GM19467 (cell line): ENCODE results near the gene SLC19A2.
"Not testable (repeated sequence)": the region's sequence is repeated elsewhere in the genome, so short reads cannot be mapped to it uniquely, and the experiment has no call there.

ENCODE experiments used
- ATAC-seq: cut with Tn5 transposase; IDR thresholded peaks from one replicate; pipeline ENCODE4 v1.9.1; 2021; ENCODE audit warnings: mild to moderate bottlenecking, moderate library complexity; ENCODE audit not compliant: unreplicated experiment

The SLC19A2 gene, protein sequence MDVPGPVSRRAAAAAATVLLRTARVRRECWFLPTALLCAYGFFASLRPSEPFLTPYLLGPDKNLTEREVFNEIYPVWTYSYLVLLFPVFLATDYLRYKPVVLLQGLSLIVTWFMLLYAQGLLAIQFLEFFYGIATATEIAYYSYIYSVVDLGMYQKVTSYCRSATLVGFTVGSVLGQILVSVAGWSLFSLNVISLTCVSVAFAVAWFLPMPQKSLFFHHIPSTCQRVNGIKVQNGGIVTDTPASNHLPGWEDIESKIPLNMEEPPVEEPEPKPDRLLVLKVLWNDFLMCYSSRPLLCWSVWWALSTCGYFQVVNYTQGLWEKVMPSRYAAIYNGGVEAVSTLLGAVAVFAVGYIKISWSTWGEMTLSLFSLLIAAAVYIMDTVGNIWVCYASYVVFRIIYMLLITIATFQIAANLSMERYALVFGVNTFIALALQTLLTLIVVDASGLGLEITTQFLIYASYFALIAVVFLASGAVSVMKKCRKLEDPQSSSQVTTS

DNA sequence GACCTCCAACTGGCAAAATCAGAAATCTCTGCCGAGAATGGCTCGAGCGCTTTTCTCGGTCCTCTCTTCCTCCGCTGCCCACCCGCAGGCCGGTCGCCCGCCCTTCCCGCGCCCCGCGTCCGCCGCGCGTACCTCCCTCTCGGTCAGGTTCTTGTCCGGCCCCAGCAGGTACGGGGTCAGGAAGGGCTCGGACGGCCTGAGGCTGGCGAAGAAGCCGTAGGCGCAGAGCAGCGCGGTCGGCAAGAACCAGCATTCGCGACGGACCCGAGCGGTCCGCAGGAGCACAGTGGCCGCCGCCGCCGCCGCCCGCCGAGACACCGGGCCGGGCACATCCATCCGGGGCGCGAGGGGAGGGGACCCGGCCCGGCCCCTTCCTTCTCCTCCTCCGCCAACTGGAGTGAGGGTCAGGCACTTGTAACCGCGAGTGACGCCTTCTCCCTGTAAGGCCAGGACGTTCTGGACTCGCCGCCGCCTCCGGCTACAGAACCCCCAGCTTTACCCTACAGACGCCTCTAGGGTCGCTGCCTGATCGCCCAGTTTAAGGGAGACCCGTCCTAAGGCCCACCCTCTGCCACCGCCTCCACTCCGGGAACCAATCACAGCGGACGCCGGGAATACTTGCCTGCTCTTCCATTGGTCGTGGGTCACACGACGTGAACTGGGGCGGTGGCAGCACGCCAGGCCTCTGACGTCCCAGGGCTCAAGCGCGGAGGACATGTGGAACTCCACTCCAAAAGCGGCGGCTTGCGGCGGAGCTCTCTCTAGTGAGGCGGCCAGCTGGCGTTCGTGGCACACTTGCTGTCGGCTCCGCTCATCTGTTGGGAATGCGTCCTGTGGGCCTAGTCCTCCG is at the start of gene SLC19A2:
Gene SLC19A2, minus strand, starts transcription at position 514 of the 850 bp plus-strand sequence. Its CDS starts 178 bp downstream, at position 336.
- ATAC-seq, result peak; percentile 96

DNA sequence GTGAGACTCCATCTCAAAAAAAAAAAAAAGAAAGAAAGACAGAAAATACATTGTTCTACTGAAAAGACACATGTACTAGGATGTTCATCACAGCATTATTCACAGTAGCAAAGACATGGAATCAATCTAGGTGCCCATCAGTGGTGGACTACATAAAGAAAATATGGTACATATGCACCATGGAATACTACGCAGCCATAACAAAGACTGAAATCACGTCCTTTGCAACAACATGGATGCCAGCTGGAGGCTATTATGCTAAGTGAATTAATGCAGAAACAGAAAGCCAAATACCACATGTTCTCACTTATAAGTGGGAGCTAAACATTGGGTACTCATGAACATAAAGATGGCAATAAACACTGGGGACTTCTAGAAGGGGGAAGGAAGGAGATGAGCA is 48.9 kb upstream of the SLC19A2 start:
- ATAC-seq, result no peak

DNA sequence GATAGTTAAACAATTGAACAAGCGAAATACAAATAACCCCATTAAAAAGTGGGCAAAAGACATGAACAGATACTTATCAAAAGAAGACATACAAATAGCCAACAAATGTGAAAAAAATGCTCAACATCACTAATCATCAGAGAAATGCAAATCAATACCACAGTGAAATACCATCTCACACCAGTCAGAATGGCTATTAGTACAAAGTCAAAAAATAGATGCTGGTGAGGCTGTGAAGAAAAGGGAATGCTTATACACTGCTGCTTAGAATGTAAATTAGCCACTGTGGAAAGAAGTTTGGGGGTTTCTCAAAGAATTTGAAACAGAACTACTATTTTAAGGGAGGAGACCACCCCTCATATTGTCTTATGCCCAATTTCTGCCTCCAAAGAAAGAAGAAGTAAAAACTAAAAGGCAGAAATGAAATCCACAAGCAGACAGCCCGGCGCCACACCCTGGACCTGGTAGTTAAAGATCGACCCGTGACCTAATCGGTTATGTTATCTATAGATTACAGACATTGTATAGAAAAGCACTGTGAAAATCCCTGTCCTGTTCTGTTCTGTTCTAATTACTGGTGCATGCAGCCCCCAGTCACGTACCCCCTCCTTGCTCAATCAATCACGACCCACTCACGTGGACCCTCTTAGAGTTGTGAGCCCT is 47.9 kb upstream of the SLC19A2 start:
- not testable (repeated sequence) for ATAC-seq

DNA sequence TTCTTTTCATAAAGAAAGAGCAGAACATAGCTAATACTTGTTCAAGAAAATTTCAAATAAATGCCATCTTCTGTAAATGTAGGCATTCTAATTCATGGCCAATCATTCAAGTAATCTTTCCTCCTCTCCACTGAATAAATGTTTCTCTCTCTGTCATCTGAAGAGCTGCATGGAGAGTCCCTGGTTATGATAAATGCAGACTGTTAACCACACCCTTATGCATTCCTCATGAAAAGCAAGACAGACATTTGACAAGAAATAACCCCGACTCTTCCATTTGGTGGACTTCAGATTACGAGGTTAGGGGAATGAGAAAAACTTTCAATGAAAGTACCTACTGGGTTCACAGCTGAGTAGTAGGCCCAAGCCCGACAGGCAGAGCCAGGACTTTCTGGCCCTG is 44.7 kb upstream of the SLC19A2 start:
- no peak for ATAC-seq

DNA sequence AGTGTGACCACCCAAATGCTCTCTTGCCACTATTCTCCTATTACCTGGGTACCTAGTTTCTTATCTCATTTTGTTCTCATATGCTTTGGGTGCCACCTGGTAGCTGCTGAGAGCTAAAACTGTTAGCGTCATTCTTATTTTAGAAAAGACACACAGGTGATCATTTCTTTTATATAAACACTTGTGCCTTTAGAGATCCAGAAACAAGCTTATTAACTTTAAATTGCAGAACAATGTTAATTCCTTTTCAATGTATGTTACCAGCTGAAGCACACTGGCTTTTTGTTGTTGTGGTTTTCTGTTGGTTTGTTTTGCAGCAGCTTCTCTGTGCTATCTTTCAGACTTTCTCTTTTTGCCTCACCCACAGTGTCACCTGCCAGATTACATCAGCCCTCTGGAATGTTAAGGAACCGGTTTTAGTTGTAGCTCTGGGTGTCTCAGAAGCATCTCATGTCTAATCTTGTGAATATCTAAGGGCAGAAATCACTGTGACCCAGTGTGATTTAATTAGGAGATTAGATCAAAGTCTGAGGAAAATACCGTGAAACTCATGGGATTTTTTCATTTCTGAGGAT is 43.4 kb upstream of the SLC19A2 start:
- no peak for ATAC-seq

DNA sequence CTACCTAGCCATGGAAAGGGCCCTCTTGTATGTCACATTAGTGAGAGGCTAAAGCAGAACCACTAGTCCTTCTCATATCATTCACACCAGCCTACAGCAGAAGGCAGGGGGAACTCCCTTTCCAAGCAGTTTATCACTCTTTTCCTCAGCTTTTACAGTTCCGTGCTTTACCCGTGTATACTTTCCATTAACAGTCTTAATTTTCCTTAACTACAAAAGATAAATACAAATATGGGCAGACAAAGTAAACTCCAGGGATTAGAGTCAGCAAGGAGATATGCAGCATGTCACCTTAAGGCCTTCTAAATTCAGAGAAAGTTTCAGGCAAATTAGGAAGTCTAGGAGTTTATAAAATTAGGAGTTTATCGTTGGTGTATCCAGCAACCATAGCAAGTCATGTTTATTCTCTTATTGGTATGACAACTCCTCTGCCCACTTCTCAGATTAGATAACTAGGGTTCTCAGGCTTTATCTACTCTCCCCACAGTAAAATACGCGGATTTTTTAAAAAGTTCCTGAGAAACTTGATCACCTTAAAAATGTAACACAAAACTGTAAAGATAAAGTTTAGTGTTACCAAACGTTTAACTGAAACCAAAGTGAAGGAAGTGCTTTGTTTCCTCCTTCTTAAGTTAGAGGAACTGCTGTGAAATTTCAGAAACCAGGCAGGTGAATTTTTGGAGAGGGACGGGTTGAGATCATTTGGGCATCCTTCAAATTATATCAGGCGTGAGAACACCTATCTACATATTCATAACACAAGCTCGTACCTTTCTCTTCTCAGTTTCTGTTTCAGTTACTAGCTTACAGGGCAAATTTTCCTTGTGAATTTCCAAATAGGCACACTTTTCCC is 42.7 kb upstream of the SLC19A2 start:
- ATAC-seq, result no peak

DNA sequence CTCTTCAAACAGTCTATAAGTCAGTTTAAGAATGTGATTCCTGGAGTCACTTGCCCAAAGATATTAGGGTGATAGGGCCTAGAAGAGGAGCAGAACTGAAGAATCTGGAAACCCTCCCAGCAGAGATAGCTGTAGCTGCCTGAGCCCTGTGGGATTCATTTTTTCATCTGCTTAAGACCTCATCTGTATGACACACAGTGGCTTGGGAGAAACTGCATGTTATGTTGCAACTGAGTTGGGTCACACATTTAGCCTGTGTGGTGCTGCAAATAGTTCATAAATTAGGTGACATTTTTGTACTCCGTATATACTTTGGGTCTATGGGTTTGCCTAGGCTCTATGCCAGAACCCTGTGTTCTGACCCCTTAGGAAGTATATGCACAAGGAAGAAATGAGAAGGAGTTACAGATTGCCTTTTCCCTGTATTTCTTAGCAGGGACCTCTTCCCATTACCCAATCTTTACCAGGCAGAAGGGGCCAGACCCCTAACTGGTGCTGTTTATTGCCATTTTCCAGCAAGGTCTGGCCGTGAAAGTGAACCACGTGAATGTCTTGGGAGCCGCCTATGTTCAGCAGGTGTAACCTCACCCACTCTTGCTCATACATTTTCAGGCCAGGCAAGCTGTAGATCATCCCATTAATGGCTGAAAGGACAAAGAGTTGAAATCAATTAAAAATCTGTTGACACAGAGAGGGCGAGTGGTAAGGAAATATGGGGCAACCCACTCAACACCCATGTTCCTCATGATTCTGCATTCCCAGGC is 41.9 kb upstream of the SLC19A2 start:
- no peak for ATAC-seq

DNA sequence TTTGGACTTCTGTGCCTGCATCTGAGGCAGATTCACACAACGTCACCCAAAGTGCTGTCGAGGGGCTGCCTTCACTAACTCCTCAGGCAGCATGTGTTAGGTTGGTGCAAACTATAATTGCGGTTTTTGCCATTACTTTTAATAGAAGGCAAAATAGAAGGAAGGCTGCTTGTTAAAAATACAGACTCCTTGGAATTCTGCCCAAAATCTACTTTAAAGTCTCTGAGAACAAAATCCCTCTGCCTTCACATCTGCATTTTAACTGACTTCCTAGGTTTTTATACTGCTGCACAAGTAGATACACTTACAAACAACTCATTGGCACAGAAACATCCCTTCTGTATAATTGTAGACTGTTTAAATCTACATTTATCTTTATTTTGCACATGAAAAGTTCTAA is 41.3 kb upstream of the SLC19A2 start:
- no peak for ATAC-seq

DNA sequence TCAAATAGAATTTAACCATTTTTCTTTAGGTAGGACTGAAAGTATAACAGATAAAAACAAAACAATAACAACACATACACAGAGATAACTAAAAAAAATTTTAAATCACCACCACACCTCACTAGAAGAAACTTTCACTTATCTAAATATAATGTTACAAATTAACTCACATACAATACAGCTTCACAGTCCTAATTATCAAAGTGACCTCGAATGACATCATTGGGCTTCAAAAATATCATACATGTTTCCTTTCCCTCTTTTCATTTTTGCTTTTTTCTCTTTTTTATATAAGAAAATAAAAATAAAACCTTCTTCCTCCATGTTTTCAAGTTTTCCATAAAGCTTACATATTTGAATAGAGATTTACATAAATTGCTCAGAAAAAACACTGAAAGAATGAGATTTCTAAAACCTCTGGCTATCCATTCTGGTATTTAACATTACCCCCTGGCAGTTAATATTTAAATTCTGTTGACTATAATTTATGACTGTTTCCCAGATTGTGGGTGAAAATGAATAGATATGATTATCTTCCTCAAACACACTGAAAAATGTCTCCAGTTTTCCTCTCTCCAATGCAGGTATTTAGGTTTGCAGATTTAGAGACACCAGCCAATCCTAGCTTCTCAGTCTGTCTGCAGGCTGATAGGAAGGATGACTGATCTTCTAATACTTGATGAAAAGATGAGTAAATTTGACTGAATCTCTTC is 40.5 kb upstream of the SLC19A2 start:
- no peak for ATAC-seq

DNA sequence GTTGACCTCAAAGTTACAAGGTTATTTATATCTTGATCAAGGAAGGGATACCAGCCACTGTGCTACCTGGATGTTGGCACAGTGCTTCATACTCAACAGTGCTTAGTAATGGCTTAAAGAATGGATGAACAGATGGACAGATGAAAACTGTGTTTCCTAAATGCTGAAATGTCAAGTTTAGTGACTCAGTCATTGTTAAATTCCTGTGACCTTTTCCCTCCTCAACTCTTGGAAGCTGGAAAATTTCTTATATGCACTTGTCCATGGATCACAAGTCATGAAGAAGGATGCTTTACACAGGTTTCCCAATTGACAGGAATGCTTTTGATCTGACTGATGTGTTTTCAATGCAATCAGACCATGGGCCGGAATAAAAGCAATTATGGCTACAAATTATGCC is 39.6 kb upstream of the SLC19A2 start:
- ATAC-seq, result no peak

DNA sequence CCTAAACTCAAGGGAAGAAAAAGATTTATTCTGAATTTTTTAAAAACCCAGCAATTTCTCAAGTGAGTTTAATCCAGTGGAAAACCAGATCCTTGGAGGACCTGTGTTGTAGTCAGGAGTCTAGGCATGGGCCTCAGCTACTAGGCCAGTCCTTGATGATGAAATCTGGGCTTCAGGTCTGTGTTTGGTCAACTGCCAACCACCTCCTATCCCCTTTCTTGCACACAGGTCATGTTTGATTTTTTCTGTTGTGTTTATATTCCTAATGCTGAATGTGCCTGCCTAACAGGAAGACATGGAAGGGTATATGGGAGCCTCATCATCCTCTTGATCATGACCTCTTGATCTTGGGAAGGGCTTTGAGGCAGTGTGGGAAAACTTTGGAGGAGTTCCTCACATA is 38.2 kb upstream of the SLC19A2 start:
- ATAC-seq, result no peak

DNA sequence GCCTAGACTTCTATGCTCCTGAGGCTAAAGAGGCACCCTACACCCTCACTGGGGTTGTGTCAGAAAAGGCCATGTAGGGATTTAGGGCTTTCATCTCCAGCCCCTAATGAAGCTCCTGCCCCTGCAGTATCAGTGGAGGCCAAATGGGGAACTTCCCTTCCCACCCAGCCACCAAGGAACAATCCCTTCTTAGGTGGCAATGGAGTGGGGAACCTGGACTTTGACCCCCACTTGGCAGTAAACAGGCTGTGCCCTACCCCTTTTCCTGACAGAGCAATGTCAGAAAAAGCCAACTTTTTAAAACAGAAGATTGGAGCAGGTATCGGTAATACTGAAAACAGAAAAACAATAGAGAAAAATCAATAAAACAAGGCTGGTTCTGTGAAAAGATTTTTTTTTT is 35.5 kb upstream of the SLC19A2 start:
- no peak for ATAC-seq

DNA sequence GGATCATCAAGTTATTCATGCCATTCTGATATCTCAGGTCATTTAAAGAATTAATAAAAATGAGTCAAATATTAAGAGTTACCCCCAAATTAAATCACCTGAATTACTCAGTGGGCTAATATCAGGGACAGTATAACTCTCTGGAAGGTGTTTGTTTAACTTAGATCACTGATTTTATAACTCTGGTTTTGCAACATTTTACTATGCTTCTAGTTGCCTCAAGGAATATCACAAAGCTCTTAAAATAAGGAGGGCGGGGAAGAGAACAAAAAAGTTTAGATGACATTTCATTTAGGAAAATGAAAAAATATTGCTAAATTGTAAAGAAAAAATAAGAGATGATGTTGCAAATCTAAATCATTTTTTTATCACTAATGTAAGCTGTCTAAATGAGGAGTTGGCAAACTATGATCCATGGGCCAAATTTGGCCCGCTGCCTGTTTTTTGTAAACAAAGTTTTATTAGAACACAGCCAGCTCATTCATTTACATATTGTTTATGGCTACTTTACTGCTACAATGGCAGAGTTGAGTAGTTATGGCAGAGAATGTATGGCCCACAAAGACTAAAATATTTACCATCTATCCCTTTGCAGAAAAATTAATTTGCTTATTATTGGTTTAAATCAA is 31.9 kb upstream of the SLC19A2 start:
- no peak for ATAC-seq

DNA sequence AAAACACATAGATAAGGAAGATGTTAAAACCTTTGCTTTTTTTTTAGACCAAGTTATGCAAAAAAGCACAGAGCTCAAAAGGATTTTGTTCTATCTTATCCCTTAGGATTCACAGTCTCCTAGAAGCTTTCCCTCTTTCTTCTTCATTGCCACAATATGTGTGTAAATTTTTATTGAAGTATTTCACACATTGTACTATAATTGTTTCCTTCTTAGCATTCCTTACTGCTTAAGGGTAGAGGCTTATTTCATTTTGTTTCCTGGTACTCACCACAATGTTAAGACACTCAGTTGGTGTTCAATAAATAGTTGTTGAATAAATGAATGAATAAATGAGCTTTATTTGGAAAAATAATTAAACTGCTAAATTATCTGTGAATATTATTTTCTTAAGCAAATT is 29.9 kb upstream of the SLC19A2 start:
- ATAC-seq, result no peak

DNA sequence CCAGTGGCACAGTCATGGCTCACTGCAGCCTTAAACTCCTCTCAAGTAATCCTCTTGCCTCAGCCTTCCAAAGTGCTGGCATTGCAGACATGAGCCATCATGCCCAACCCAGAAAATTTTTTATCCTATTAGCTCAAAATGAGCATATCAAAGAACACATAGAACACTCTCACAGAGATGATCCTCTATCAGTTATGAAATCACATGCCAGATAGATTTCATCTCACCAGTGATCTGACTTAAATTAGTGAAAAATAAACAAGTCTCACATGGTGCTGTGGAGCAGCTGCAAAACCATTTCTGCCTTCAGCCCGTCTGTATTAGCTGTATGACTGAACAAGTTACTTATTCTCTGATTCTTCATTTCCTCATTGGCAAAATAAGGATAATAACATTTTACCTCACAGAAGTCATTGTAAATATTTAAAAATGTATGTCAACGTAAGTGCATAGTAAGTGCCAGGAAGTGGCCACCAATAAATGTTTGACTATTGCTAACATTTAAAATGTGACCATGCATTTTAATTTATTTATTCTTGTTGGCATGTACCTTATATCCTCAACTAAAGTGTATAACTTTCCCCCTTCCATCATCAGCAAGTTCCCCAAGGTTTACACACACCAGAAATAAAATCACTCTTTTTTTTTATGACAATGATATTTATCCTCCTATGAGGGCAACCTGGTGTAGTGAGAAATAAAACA is 29.0 kb upstream of the SLC19A2 start:
- no peak for ATAC-seq

DNA sequence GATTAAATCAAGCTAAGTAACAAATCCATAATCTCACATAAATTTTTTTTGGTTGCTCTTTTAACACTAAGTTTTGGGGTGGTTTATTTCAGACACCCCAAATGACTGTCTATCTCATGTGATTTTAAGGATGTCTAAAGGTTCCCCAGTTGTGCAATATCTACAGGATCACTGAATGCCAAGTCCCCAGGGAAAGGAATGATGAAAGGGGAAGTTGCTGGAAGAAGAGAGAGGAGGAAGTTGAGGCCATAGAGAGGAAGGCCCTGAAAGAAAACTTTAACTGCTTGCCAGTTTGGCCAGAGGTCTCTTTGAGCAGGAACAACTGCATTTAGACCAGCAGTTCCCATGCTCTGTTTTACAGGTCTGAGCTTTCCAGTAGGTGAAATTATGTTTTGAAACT is 27.5 kb upstream of the SLC19A2 start:
- no peak for ATAC-seq

DNA sequence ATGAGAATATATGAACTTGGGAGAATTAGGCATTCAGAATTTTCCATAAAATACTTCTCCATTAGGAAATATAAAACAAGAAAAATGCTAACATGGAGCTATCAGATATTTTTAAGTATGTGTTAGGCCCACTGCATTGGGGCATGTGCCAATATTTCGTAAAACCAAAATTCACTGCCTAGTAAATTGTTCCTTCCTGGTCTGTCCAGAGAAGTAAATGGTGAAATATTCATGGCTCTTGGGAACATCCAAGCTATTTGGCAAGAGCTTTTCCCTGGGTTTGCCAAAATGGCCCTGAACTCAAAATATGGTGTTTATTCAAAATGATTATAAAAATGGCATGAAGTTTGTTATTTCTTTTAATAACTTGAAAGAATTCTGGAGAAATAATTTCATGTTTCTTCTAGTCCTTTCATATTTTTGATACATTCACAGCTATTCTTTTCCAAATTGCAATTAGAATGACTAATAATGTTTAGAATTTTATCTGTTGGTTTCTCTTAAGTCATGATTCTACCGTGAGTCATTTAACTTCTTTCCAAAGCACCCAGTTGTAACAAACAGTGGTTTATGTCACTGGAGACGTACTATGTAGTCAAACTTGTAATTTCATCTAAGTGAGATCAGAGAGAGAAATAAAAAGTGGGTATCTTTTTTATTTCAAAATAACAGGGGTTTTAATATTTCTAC is 25.7 kb upstream of the SLC19A2 start:
- ATAC-seq, result no peak
